Non-pigmented ciliary epithelial cell (primary cell): Measurements from ENCODE around the gene NDUFB11.

Source experiments
- DNase-seq: peaks from one replicate; pipeline ENCODE4 v3.0.0-alpha.2; 2010; ENCODE audit warnings: low read depth

The NDUFB11 gene

DNA sequence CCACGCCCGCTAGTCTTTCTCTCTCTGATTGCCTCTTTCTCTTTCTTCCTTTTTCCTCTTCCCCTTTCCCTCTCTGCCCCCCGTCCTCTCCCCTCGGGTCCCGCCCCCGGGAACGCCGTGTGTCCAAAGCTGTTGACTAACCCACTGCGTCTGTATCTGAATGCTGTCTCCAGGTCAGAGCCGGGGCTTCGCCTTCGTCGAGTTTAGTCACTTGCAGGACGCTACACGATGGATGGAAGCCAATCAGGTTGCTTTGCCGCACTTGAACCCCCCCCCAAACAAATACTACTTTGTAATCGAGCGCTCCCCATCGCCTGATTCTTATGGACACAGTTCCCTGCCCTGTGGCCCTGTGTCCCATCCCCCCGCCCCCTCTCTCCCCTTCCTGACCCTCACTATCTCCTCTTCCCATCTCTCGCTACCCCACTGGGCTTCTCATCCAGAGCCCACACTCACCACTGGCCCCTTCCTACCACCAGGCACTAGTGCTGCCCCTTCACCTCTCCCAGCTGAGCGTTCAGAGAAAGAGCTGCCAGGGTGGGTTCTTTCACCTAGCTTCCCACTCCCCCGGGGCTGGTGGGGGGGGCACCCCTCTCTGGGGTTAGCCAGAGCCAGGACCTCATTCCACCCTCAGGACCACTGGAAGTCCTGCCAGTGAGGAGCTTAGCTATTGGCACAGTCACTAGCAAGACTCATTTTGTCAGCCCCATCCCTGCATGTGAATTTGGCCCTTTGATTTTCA lies 30.5 kb upstream of the NDUFB11 start:
- no peak for DNase-seq

DNA sequence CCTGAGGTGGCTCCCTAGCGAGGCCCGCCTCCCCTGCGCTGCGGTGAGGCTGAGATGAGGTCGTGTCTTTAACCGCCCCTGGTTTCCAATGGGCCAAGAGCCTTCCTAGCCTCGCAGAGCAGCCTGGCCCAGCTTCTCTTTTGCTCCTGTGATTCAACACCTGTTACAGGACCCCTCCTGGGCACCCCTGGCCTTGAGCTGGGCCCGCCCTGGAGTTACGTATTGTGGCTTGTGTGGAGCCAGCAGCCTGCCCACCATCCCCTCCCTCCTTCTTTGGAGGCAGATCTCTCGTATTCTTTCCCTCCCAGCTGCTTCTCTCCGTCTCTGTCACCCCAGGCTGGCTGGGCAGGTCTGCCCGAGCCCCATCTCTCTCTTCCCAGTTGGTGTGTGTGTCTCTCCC lies 29.9 kb upstream of the NDUFB11 start:
- DNase-seq = no peak

DNA sequence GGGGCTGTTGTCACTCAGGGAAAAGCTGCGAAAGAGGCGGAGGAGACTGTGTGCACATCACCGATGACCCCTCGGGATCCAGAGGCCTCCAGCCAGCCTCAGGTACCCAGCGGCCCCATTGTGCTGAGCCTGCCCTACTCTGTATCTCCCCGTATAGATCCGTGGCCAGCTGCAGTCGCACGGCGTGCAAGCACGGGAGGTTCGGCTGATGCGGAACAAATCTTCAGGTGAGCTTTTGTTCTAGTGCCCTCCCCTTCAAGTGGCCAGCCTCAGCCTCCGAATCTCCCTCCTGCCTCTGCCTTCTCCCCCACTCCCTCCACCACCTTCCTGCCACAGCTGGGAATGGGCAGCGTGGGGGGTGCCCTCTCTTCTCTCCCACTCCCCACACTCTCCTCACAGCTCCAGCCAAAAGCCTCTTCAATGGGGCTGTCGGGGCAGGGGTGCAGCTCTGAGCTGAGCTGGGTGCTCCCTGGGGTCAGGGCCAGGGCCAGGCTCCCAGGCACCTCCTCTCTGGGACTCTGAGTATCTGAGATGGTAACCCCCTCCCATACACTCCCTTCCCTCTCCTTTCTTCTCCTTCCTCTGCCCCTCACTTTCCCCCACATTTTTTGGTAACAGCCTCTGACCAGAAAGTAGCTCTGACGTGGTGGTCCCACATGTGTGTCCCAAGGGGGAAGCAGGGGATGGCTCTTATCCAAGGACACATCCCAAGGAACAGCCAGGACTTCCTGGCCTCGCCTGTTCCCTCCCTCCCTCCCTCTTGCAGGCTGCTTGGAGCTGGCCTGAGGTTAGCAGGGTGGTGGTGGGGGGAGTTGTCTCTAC lies 28.7 kb upstream of the NDUFB11 start:
- DNase-seq = no peak

DNA sequence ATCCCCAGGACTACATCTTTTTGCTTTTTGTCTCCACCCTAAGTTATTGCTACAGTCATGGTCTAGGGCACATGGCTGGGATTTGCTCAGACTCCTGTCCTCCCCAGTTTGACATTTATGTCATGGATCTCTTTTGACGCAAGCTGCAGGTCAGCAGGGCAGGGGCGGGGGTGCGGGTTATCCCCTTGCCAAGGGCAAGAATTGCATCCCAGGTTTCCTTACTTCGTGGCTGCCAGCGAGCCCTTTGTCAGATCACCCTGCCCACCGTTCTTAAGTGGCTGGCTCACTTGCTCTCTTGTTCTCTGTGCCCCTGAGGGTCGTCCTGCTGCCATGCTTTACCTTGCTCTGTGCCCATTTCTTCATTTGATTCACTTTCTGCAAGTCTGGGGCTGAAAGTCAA lies 28.0 kb upstream of the NDUFB11 start:
- no peak for DNase-seq

DNA sequence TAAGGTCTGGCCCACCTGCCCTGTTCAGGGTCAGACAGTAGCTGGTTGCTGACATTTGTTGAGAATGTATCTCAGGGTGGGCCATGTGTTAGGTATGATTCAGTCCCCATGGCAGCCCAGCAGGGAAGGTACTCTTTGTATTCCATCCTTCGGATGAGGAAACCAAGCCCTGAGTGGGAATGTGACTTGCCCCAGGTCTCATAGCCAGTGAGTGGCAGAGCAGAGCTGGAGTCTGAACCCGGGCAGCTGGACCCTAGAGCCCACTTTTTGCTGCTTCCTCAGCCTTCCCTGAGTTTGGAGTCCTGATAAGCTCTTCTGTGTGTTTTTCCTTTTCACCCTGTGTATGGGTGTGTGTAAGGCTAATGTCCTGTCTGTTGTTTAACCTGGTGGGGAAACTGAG lies 27.5 kb upstream of the NDUFB11 start:
- no peak for DNase-seq

DNA sequence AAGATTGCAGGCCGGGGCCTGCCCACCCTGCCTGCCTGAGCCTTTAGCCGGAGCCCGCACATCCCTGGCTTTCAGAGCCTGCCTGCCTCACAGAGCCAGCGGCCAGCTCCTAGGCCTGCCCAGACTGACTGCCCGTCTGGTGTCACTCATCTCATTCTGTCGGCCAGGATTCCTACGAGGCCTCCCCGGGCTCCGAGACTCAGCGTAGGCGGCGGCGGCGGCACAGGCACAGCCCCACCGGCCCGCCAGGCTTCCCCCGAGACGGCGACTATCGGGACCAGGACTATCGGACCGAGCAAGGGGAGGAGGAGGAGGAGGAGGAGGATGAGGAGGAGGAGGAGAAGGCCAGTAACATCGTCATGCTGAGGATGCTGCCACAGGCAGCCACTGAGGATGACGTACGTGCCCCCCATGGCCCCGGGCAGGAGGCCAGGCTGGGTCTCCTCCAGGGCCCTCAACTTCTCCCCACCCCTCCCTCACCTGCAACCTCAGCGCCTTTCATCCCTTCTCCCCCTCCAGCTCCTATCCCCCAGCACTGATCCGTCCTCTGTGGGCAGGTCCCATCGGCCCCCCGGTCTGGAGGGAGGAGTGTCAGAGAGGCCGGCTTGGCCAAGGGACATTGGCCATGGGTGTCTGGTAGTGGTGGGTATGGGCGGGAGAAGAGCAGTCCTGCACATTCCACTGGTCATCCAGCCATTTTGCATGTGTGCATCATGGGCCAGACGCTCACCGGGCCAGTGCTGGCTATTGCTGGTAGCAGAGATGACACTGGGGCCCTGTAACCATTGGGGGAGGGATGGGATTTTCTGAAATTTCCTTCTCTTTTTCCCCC lies 26.6 kb upstream of the NDUFB11 start:
- DNase-seq = no peak

DNA sequence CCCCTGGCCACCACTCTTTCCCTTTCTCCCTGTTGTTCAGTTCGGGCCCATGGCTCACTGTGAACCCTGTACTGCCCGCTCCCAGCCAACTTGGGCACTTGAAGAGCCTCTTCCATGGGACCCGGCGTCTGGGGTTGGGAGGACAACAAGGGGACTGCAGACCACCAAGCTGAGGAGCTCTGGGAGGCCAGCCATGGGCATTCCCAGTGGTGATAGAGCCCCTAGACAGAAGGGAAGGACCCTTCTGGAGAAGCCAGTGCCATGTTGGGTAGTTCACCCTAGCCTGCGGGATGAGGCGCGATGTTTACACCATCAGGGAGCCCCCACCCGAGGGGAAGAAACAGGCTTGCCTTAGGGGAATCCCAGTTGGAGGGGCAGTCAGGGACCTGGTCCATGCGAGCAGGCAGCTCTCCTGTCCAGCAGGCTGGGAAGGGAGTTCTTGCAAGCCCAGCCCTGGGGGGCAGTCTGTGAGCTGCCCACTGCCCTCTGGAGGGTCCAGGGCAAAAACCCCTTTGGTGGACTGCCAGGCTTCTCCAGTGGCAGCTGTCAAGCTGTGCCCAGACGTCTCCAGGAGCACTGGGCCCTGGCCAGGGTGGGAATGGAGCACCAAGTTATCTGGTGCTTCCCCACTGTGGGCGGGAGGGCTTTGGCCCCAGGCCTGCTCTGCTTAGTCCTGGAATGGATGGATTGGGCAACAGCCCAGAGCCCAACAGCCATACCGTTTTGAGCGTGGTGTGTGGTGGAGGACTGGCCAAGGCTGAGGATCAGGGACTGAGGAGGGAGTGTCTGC lies 25.4 kb upstream of the NDUFB11 start:
- no peak for DNase-seq

GRCh38 chrX:47169273-47169672 lies 24.8 kb upstream of the NDUFB11 start:
- DNase-seq = no peak

DNA sequence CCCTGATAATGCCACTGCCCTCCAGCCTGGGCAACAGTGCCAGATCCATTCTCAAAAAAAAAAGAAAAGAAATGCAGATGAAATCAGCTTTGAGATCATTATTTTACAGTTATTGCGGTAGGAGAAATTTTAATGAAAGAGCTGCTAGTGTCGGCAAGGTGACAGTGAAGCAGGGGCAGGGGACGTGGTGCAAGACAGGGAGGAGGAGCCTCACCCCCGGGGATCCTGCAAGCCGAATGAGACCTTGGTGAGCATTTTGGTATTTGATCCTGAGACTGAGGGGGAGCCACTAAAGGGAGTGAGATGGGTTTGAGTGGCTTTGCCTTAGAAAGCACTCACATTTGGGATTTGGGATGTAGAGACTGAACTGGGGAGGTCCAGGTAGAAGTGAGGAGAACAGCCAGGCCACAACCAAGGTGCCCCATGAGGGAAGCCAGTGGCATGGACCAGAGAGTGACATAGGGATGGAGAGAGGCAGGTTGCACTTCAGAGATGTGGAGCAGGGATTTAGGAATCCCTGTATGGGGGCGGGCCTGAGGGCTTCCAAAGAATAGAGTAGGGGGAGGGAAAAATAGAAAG lies 24.1 kb upstream of the NDUFB11 start:
- no peak for DNase-seq

GRCh38 chrX:47166126-47166525 lies 21.6 kb upstream of the NDUFB11 start:
- DNase-seq = no peak

DNA sequence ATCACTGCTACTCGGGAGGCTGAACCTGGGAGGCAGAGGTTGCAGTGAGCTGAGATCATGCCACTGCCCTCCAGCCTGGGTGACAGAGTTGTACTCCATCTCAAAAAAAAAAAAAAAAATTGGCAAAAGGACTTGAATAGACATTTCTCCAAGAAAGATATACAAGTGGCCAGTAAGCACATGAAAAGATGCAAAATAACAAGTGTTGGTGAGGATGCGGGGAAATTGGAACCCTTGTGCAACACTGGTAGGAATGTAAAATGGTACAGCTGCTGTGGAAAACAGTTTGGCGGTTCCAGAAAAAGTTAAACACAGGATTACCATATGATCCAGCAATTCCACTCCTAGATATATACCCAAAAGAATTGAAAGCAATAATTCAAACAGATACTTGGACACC lies 19.9 kb upstream of the NDUFB11 start:
- no peak for DNase-seq

DNA sequence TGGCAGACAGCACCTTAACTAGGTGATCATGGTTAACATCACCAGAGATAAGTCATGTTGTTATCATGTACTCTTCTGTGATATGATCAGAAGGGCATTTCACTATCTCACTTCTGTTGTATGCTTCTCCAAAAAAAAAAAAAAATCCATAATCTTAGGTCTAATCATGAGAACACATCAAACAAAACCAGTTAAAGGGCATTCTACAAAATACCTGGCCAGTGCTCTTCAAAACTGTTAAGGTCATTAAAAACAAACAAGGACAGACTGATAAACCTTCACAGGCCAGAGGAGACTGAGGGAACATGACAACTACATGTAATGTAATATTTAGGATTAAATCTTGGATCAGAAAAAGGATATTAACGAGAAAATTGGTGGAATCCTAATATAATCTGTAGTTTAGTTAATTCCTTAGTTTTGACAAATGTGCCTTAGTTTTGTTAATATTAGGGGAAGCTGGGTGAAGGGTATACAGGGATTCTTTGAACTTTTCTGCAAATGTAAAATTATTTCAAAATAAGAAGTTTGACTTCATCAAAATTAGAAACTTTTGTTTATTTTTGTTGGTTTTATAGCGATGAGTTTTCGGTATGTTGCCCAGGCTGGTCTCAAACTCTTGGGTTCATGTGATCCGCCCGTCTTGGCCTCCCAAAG lies 18.6 kb upstream of the NDUFB11 start:
- DNase-seq = no peak

- no peak for DNase-seq
Observed at GRCh38 chrX:47160781-47161180, 16.3 kb upstream of the NDUFB11 start.

GRCh38 chrX:47158781-47159180 lies 14.3 kb upstream of the NDUFB11 start:
- no peak for DNase-seq

DNA sequence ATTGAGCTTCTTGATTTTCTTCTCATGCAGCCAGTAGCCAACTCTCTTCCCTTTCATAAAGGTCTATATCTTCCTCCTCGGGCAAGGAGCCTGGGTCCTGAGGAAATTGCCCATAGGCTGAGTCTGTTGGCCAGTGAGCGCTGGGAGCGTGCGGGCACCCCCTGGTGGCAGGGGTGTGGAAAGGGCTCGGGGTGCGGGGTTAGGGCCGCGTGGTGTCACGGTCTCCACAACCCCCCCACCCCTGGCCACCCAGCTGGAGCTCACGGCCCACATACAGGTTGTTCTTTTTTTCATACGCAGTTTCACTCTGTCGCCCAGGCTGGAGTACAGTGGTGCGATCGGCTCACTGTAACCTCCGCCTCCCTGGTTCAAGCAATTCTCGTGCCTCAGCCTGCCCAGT lies 13.6 kb upstream of the NDUFB11 start:
- DNase-seq = no peak

DNA sequence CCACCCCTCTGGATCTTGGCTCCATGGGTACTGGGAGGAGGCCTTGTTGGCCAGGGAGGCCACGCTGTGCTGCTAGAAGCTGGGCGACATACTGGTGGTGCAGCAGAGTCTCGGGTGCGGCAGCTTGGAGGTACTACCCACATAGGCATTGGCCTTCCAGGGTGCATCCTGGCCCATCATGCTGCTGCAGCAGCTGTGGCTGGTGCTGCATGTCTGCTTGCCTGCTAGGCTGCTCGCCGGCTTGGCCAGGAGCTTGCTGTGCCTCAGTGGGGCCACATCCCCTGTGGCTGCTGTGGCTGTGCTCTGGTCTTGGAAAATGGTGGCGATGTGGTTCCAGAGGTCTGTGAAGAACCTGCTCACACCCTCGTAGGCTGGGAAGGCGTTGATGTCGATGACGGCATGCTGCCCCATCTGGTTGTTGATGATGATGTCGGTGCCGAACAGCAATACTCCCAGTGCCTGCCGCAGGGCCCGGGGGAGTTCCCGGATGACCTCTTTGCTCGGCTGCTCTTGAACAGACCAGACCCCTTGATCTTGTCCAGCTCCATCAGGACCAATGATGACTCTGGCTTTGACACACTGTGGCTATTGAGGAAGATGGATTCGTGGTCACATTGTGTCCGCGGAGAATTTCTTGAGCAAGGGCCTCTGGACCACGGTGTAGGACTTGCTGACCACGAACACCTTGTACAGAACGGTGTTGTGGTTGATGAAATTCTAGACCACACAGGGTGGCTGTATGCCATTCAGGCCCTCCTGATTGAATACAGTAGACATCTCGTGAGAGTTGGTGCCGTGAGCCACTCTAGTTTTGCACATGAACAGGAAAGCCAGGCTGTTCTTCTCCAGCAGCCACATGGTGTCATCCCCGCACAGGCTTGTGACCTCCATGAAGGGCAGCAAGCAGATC lies 12.4 kb upstream of the NDUFB11 start:
- DNase-seq = no peak

- DNase-seq = no peak
Observed at GRCh38 chrX:47151435-47151834, 6.9 kb upstream of the NDUFB11 start.

GRCh38 chrX:47148946-47149345 lies 4.4 kb upstream of the NDUFB11 start:
- no peak for DNase-seq

DNA sequence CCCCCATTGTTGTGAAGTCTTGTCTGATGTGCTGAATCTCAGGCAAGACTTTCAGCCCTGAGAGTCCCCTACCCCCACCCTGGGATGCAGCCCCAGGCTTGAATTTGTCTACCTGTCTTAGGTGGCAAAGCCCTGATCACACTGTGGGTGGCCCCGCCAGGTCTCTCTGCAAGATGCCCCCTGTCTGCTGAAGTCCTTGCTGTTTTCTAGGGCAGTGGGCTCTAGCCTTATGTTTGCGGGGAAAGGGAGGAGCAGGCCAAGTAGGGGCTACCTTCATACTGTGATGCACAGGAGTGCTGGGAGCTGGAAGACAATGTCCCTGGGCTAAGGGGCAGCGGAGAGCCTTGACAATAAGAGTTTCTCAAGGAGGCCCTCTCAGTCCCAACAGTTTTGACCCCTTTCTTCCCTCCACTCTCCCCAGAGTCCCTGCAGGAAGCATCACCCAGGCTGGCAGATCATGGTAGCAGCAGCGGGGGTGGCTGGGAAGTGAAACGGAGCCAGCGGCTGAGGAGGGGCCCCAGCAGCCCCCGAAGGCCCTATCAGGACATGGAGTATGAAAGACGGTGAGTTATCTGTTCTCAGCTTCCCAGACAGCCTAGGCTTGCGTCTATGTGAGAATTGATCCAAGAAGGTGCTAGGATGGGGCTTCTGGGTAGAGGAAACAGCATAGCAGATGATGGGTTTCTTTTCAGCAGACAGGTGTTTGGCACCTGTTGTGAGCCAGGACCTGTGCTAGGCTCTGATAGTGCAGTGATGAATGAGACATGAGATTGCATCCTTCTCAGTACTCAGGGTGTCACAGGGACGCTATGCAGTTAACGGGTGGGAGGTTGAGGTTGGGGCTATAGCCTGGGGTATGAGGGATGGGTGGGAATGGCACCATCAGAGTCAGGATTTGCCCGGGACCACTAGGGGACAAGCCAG lies 2.7 kb upstream of the NDUFB11 start:
- DNase-seq = no peak
